ENCODE data around the gene RANBP2.

DNA sequence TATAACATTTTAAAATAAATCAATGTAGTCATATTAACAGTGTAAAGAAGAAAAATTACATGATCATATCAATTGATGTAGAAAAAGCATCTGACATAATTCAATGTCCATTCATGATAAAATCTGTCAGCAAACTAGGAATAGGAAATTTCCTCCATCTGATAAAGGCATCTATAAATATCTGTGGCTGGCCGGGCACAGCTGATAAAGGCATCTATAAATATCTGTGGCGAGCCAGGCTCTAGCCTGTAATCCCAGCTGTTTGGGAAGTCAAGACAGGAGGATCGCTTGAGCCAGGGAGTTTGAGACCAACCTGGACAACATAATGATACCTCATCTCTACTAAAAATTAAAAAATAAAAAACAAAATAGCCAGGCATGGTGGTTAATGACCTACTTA is 18.1 kb upstream of the RANBP2 start:
- TF ChIP-seq POLR2AphosphoS5 (IDR thresholded peaks at IDR 0.05; ENCODE audit: low read depth, low read length) (no peak), POLR2A (IDR thresholded peaks at IDR 0.05; ENCODE audit: low read depth, low read length) (no peak), POU2F2 (IDR thresholded peaks at IDR 0.05; ENCODE audit: low read depth, low read length) (no peak), TAF1 (IDR thresholded peaks at IDR 0.05; ENCODE audit: low read depth, low read length) (no peak)
